ENCODE results near the gene ARMC8. TPM values are rescaled to one million over a fixed set of nuclear protein-coding genes. Genes with fewer than 3 reads are reported as not detected.

ARMC8 gene
- total RNA-seq, 1 experiment from 2014 or later, result 52.6 TPM

- no peak for TF ChIP-seq CTCF (IDR thresholded peaks at IDR 0.05; ENCODE audit: insufficient read depth in 1 of 2, low read depth in 1 of 2, low read length in 1 of 2, severe bottlenecking in 1 of 2, unreplicated experiment in 1 of 2)
- no peak for DNase-seq
- Mint-ChIP-seq H3K36me3 (ENCODE audit: insufficient read depth, unreplicated experiment) (peaks cover 26% of the 10 kb centered on the region), H3K4me1 (ENCODE audit: low read depth, unreplicated experiment) (no peaks in the 10 kb centered on the region), H3K9me3 (ENCODE audit: unreplicated experiment) (no peaks in the 10 kb centered on the region), H3K27me3 (ENCODE audit: insufficient read depth, unreplicated experiment) (no peaks in the 10 kb centered on the region), H3K4me3 (ENCODE audit: unreplicated experiment) (no peak overlapping the region), H3K27ac (ENCODE audit: unreplicated experiment) (no peak overlapping the region)
- no peaks in the 10 kb centered on the region for H3K9me3 ChIP-seq
- POLR2A ChIA-PET, result no interaction called here
- no peaks in the 10 kb centered on the region for H3K27me3 ChIP-seq (replicated peaks; ENCODE audit: control insufficient read depth, insufficient read depth, low read length)
- H3K4me1 ChIP-seq, result no peaks in the 10 kb centered on the region
- CTCF ChIA-PET, result interaction anchor here (0.6 kb wide), 1 partner anchor 107 kb away, joined by 6 read pairs; no protein-coding TSS in a partner anchor
- H3K4me3 ChIP-seq (ENCODE audit: low read depth, low read length), result no peak overlapping the region
- no TSS peak for BruUV-seq (replicated peaks)
- intact Hi-C loops (cut with micrococcal nuclease; ENCODE audit: unreplicated experiment), result loop anchor here (5.0 kb wide), 1 partner anchor 54 kb away; the partner anchor contains the start of gene ARMC8
- no peaks in the 10 kb centered on the region; the same call in 1 of the 2 replicates for H3K36me3 ChIP-seq (ENCODE audit: control insufficient read depth, insufficient read depth, low read length)
Observed at GRCh38 chr3:138241061-138241460, 54.0 kb downstream of the ARMC8 start.

DNA sequence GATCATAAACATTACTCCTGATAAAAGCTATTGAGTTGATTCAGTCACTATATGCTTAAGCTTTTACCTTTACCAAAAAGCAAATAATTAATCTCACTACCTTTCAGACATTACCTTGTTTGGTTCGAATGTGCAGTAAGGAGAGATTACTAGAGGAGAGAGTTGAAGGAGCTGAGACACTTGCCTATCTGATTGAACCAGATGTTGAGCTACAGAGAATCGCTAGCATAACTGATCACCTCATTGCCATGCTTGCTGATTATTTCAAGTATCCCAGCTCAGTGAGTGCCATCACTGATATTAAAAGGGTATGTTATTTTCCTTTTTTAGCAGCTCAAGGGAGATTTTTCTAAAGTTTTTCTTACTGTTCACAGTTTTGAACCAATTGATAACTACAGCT, 54.6 kb downstream of the ARMC8 start:
- H3K27me3 ChIP-seq (replicated peaks; ENCODE audit: control insufficient read depth, insufficient read depth, low read length), result no peaks in the 10 kb centered on the region
- no peak overlapping the region for H3K4me3 ChIP-seq (ENCODE audit: low read depth, low read length)
- no peaks in the 10 kb centered on the region for H3K4me1 Mint-ChIP-seq (ENCODE audit: low read depth, unreplicated experiment)
- no peaks in the 10 kb centered on the region for H3K4me1 ChIP-seq
- H3K36me3 ChIP-seq (ENCODE audit: control insufficient read depth, insufficient read depth, low read length), result no peaks in the 10 kb centered on the region
- ChIA-PET CTCF (interaction anchor here (0.6 kb wide), 1 partner anchor 108 kb away, joined by 6 read pairs; no protein-coding TSS in a partner anchor), POLR2A (no interaction called here)
- H3K27me3 Mint-ChIP-seq (ENCODE audit: insufficient read depth, unreplicated experiment), result no peaks in the 10 kb centered on the region
- no peak for TF ChIP-seq CTCF (IDR thresholded peaks at IDR 0.05; ENCODE audit: insufficient read depth in 1 of 2, low read depth in 1 of 2, low read length in 1 of 2, severe bottlenecking in 1 of 2, unreplicated experiment in 1 of 2)
- DNase-seq, result no peak
- H3K4me3 Mint-ChIP-seq (ENCODE audit: unreplicated experiment), result no peak overlapping the region
- H3K9me3 Mint-ChIP-seq (ENCODE audit: unreplicated experiment), result no peaks in the 10 kb centered on the region
- H3K36me3 Mint-ChIP-seq (ENCODE audit: insufficient read depth, unreplicated experiment), result peaks cover 22% of the 10 kb centered on the region
- intact Hi-C loops (cut with micrococcal nuclease; ENCODE audit: unreplicated experiment), result loop anchor here (5.0 kb wide), 1 partner anchor 54 kb away; the partner anchor contains the start of gene ARMC8
- no peaks in the 10 kb centered on the region for H3K9me3 ChIP-seq
- no peak overlapping the region for H3K27ac Mint-ChIP-seq (ENCODE audit: unreplicated experiment)
- BruUV-seq (replicated peaks), result no TSS peak

- Histone ChIP-seq H3K4me3 (ENCODE audit: low read depth, low read length) (no peak overlapping the region), H3K9me3 (no peaks in the 10 kb centered on the region), H3K36me3 (ENCODE audit: control insufficient read depth, insufficient read depth, low read length) (no peaks in the 10 kb centered on the region), H3K4me1 (no peaks in the 10 kb centered on the region), H3K27me3 (replicated peaks; ENCODE audit: control insufficient read depth, insufficient read depth, low read length) (no peaks in the 10 kb centered on the region)
- intact Hi-C loops (cut with micrococcal nuclease; ENCODE audit: unreplicated experiment), result loop anchor here (5.0 kb wide), 1 partner anchor 55 kb away; the partner anchor contains the start of gene ARMC8
- no peak for TF ChIP-seq CTCF (IDR thresholded peaks at IDR 0.05; ENCODE audit: insufficient read depth in 1 of 2, low read depth in 1 of 2, low read length in 1 of 2, severe bottlenecking in 1 of 2, unreplicated experiment in 1 of 2)
- CTCF ChIA-PET, result no interaction called here
- POLR2A ChIA-PET, result no interaction called here
- H3K27ac Mint-ChIP-seq (ENCODE audit: unreplicated experiment), result no peak overlapping the region
- peaks cover 24% of the 10 kb centered on the region for H3K36me3 Mint-ChIP-seq (ENCODE audit: insufficient read depth, unreplicated experiment)
- H3K4me3 Mint-ChIP-seq (ENCODE audit: unreplicated experiment), result no peak overlapping the region
- no peaks in the 10 kb centered on the region for H3K9me3 Mint-ChIP-seq (ENCODE audit: unreplicated experiment)
- no peaks in the 10 kb centered on the region for H3K4me1 Mint-ChIP-seq (ENCODE audit: low read depth, unreplicated experiment)
- no peaks in the 10 kb centered on the region for H3K27me3 Mint-ChIP-seq (ENCODE audit: insufficient read depth, unreplicated experiment)
- no peak for DNase-seq
- BruUV-seq (replicated peaks), result no TSS peak
Observed at GRCh38 chr3:138242466-138242865, 55.4 kb downstream of the ARMC8 start.

Data from Caco-2 (cell line).